Naive thymus-derived CD4-positive, alpha-beta T cell (primary cell): ENCODE measurements around the gene SUGP2. TPM values are rescaled to one million over a fixed set of nuclear protein-coding genes. Genes with fewer than 3 reads are reported as not detected.
"Not testable (repeated sequence)": the region's sequence is repeated elsewhere in the genome, so short reads cannot be mapped to it uniquely, and the experiment has no call there.

Experiments
- ATAC-seq: fragments of 150-1000 bp; cut with Tn5 transposase; 2 replicates; pipeline ENCODE4 v1.10.0; 2021; ENCODE audit warnings: mild to moderate bottlenecking, moderate library complexity
- CTCF ChIA-PET: fragments of 350-600 bp; sonication (Branson Sonifier 250); formaldehyde crosslinking; loops from one replicate; lab custom pipeline; 2021; ENCODE audit warnings: antibody characterized with exemption; lab: Charles Lee
- POLR2A ChIA-PET: fragments of 350-600 bp; sonication (Branson Sonifier 250); formaldehyde crosslinking; loops from one replicate; lab custom pipeline; 2021; ENCODE audit warnings: antibody characterized with exemption, inconsistent platforms; lab: Charles Lee
- DNase-seq, 9 donors: peaks; one replicate each; pipeline versions ENCODE4 v3.0.0 to v3.0.0-alpha.2; 2020 to 2022; ENCODE audit warnings: mixed read lengths in 1 of 9
- H3K27ac ChIP-seq: one replicate; pipeline ENCODE4 v1.7.0; 2013; ENCODE audit warnings: mild to moderate bottlenecking, low read depth, low read length, moderate library complexity
- H3K27me3 ChIP-seq, 2 donors: one replicate each; pipeline ENCODE4 v1.7.0; 2013; ENCODE audit warnings: low read length in 2 of 2, mild to moderate bottlenecking in 2 of 2, moderate library complexity in 2 of 2; ENCODE audit not compliant: control insufficient read depth in 2 of 2, insufficient read depth in 2 of 2
- H3K36me3 ChIP-seq, 3 experiments: 1 replicate in 2 of 3; 2 replicates in 1 of 3; pipeline ENCODE4 v1.7.0; 2013; ENCODE audit warnings: low read length in 3 of 3, mild to moderate bottlenecking in 3 of 3, moderate library complexity in 1 of 3; ENCODE audit not compliant: insufficient read depth in 3 of 3, control insufficient read depth in 2 of 3
- H3K4me1 ChIP-seq, 2 donors: one replicate each; pipeline ENCODE4 v1.7.0; 2013; ENCODE audit warnings: low read length in 2 of 2, mild to moderate bottlenecking in 2 of 2, moderate library complexity in 1 of 2; ENCODE audit not compliant: control insufficient read depth in 2 of 2, insufficient read depth in 2 of 2
- H3K4me3 ChIP-seq: 2 replicates; pipeline ENCODE4 v1.7.0; 2013; ENCODE audit warnings: mild to moderate bottlenecking, low read length
- H3K9me3 ChIP-seq, 3 experiments: 1 replicate in 2 of 3; 2 replicates in 1 of 3; pipeline ENCODE4 v1.7.0; 2013; ENCODE audit warnings: low read length in 3 of 3; ENCODE audit not compliant: control insufficient read depth in 2 of 3
- H3K27ac Mint-ChIP-seq, 9 donors: one replicate each; pipeline ENCODE4 v1.8.0; 2020 to 2022; ENCODE audit warnings: mixed read lengths in 9 of 9, mild to moderate bottlenecking in 8 of 9, moderate library complexity in 5 of 9, inconsistent platforms in 2 of 9
- H3K27me3 Mint-ChIP-seq, 5 donors: one replicate each; pipeline ENCODE4 v1.8.0; 2021 to 2022; ENCODE audit warnings: mixed read lengths in 5 of 5, mild to moderate bottlenecking in 1 of 5
- H3K36me3 Mint-ChIP-seq, 5 donors: one replicate each; pipeline ENCODE4 v1.8.0; 2020 to 2022; ENCODE audit warnings: mixed read lengths in 5 of 5, mild to moderate bottlenecking in 3 of 5, inconsistent platforms in 1 of 5
- H3K4me1 Mint-ChIP-seq, 7 donors: one replicate each; pipeline ENCODE4 v1.8.0; 2020 to 2022; ENCODE audit warnings: mixed read lengths in 7 of 7, mild to moderate bottlenecking in 3 of 7, inconsistent platforms in 1 of 7
- H3K4me3 Mint-ChIP-seq, 10 donors: one replicate each; pipeline ENCODE4 v1.8.0; 2020 to 2022; ENCODE audit warnings: mild to moderate bottlenecking in 10 of 10, mixed read lengths in 10 of 10, moderate library complexity in 6 of 10, inconsistent platforms in 2 of 10
- H3K9me3 Mint-ChIP-seq, 11 donors: one replicate each; pipeline ENCODE4 v1.8.0; 2020 to 2022; ENCODE audit warnings: mixed read lengths in 11 of 11, mild to moderate bottlenecking in 4 of 11, inconsistent platforms in 1 of 11, moderate library complexity in 1 of 11
- intact Hi-C, 2 donors: fragments of 100-400 bp; cut with micrococcal nuclease; formaldehyde crosslinking; loops; one replicate each; pipeline ENCODE4 v1.15.1; 2023
- polyA plus RNA-seq, 2 donors: library from polyadenylated mRNA; unstranded; fragments of 300-500 nt; fragmentation: Illumina TruSeq; gene quantifications; one replicate each; pipeline ENCODE4 v1.2.3, GENCODE V29; 2021
- total RNA-seq, 6 experiments: library from RNA in 5 of 6; stranded (reverse) in 5 of 6; gene quantifications; 1 replicate in 5 of 6; 2 replicates in 1 of 6; pipeline ENCODE4 v1.2.3 and lab custom pipeline; 2021 to 2026

Gene SUGP2
- total and polyA plus RNA-seq, 7 experiments from 2014 or later = 9.3 to 145 (median 125) TPM

DNA sequence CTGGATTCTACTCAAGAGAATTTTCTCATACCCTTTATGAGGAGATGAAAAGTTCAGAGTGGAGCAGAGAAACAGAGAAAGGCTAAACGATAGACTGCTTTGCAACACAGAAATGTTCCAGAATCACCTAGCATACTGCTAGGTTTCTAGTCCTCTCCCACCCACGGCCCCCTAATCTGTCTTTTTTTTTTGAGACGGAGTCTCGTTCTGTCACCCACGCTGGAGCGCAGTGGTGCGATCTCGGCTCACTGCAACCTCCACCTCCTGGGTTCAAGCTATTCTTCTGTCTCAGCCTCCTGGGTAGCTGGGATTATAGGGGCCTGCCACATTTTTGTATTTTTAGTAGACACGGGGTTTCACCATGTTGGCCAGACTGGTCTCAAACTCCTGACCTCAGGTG is 4.8 kb downstream of the SUGP2 start:
- Mint-ChIP-seq H3K36me3 (peaks cover 8 to 46% (median 30%) of the 10 kb centered on the region in 5 donors), H3K27ac (no peak overlapping the region), H3K4me3 (no peak overlapping the region), H3K4me1 (peaks cover 22 to 61% (median 52%) of the 10 kb centered on the region in 7 donors), H3K27me3 (no peaks in the 10 kb centered on the region), H3K9me3 (no peaks in the 10 kb centered on the region)
- POLR2A ChIA-PET = interaction anchor here (0.7 kb wide), 2 partner anchors 43 to 47 kb away, joined by 5 read pairs; no protein-coding TSS in a partner anchor
- intact Hi-C loops = no loop called here
- Histone ChIP-seq H3K27ac (no peak overlapping the region), H3K4me1 (peaks cover 6 to 14% of the 10 kb centered on the region in 2 donors), H3K36me3 (peaks cover 11 to 65% (median 16%) of the 10 kb centered on the region in 3 experiments), H3K4me3 (no peak overlapping the region), H3K9me3 (no peaks in the 10 kb centered on the region), H3K27me3 (no peaks in the 10 kb centered on the region)
- DNase-seq = no peak
- CTCF ChIA-PET = interaction anchor here (0.6 kb wide), 1 partner anchor 14 kb away, joined by 3 read pairs; no protein-coding TSS in a partner anchor
- ATAC-seq = no peak

DNA sequence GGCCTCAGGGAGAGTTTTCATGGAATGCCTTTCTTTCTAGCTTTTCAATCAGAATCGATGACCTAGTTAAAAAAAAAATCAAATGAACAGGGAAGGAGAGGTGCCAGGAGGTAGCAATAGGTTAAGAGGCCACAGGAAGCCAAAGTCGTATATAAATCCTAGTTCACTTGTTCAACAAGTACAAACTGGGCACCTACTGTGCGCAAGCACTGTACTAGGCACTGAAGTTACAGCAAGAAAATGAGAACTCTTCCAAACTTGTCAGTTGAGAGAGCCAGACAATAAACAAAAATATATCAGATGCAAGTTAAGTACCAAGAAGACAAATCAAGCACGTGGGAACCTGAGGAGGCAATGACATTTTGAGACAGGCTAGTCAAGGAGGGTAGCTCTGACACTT is 6.1 kb downstream of the SUGP2 start:
- H3K4me1 ChIP-seq = peaks cover 6 to 9% of the 10 kb centered on the region in 2 donors
- peaks cover 28 to 70% (median 59%) of the 10 kb centered on the region in 7 donors for H3K4me1 Mint-ChIP-seq
- no peak overlapping the region for H3K4me3 ChIP-seq
- H3K27me3 Mint-ChIP-seq = no peaks in the 10 kb centered on the region
- no peaks in the 10 kb centered on the region for H3K9me3 ChIP-seq
- intact Hi-C loops = no loop called here
- peaks cover 8 to 52% (median 35%) of the 10 kb centered on the region in 5 donors for H3K36me3 Mint-ChIP-seq
- CTCF ChIA-PET = no interaction called here
- POLR2A ChIA-PET = no interaction called here
- H3K27ac ChIP-seq = no peak overlapping the region
- H3K9me3 Mint-ChIP-seq = no peaks in the 10 kb centered on the region
- no peaks in the 10 kb centered on the region for H3K27me3 ChIP-seq
- ATAC-seq (no peak), DNase-seq (no peak)
- H3K4me3 Mint-ChIP-seq = peak overlapping the region in 1 of 10 donors; percentile 38
- H3K36me3 ChIP-seq = peaks cover 11 to 75% (median 20%) of the 10 kb centered on the region in 3 experiments
- no peak overlapping the region for H3K27ac Mint-ChIP-seq

- Histone ChIP-seq H3K27me3 (no peaks in the 10 kb centered on the region), H3K27ac (no peak overlapping the region), H3K4me3 (no peak overlapping the region), H3K9me3 (no peaks in the 10 kb centered on the region), H3K4me1 (peaks cover 0 to 5% of the 10 kb centered on the region in 2 donors), H3K36me3 (peaks cover 11 to 76% (median 21%) of the 10 kb centered on the region in 3 experiments)
- Mint-ChIP-seq H3K27me3 (no peaks in the 10 kb centered on the region), H3K4me1 (peaks cover 30 to 65% (median 55%) of the 10 kb centered on the region in 7 donors), H3K9me3 (no peaks in the 10 kb centered on the region), H3K27ac (peak overlapping the region in 1 of 9 donors; percentile 68), H3K36me3 (peaks cover 8 to 55% (median 35%) of the 10 kb centered on the region in 5 donors), H3K4me3 (peak overlapping the region in 1 of 10 donors; percentile 38)
- intact Hi-C loops = no loop called here
- DNase-seq = no peak
- peak; percentile 29 for ATAC-seq
- ChIA-PET POLR2A (no interaction called here), CTCF (no interaction called here)
These were observed 6.9 kb downstream of the SUGP2 start for GRCh38 chr19:19026299-19026971.

GRCh38 chr19:19025861-19026260 is 7.5 kb downstream of the SUGP2 start:
- Histone ChIP-seq H3K27me3 (no peaks in the 10 kb centered on the region), H3K4me3 (no peak overlapping the region), H3K4me1 (peaks cover 0 to 5% of the 10 kb centered on the region in 2 donors), H3K9me3 (no peaks in the 10 kb centered on the region), H3K36me3 (peaks cover 11 to 76% (median 21%) of the 10 kb centered on the region in 3 experiments), H3K27ac (no peak overlapping the region)
- no peak for DNase-seq
- POLR2A ChIA-PET = no interaction called here
- intact Hi-C loops = no loop called here
- Mint-ChIP-seq H3K9me3 (no peaks in the 10 kb centered on the region), H3K4me1 (peaks cover 30 to 62% (median 58%) of the 10 kb centered on the region in 7 donors), H3K27ac (peak overlapping the region in 1 of 9 donors; percentile 21), H3K36me3 (peaks cover 8 to 53% (median 36%) of the 10 kb centered on the region in 5 donors), H3K27me3 (no peaks in the 10 kb centered on the region), H3K4me3 (no peak overlapping the region)
- CTCF ChIA-PET = interaction anchor here (0.5 kb wide), 1 partner anchor 133 kb away, joined by 4 read pairs; no protein-coding TSS in a partner anchor
- no peak for ATAC-seq

GRCh38 chr19:19023376-19023775 is 9.9 kb downstream of the SUGP2 start:
- peaks cover 7 to 49% (median 36%) of the 10 kb centered on the region in 5 donors for H3K36me3 Mint-ChIP-seq
- H3K9me3 ChIP-seq, ATAC-seq, H3K4me1 ChIP-seq, H3K4me3 ChIP-seq, POLR2A ChIA-PET, intact Hi-C loops, H3K27me3 ChIP-seq, H3K9me3 Mint-ChIP-seq, H3K27me3 Mint-ChIP-seq, DNase-seq, H3K27ac ChIP-seq, CTCF ChIA-PET: not testable (repeated sequence)
- peak overlapping the region in 1 of 10 donors; percentile 20 for H3K4me3 Mint-ChIP-seq
- H3K27ac Mint-ChIP-seq = peak overlapping the region in 2 of 9 donors; percentile 24 to 60
- H3K36me3 ChIP-seq = peaks cover 16 to 66% (median 19%) of the 10 kb centered on the region in 3 experiments
- peaks cover 27 to 54% (median 47%) of the 10 kb centered on the region in 7 donors for H3K4me1 Mint-ChIP-seq

- Mint-ChIP-seq H3K4me3 (peak overlapping the region in 3 of 10 donors; percentile 19 to 67 (median 20)), H3K27me3 (no peaks in the 10 kb centered on the region), H3K36me3 (peaks cover 3 to 42% (median 31%) of the 10 kb centered on the region in 5 donors), H3K27ac (peak overlapping the region in 6 of 9 donors; percentile 33 to 71 (median 48)), H3K9me3 (no peaks in the 10 kb centered on the region), H3K4me1 (peaks cover 24 to 47% (median 41%) of the 10 kb centered on the region in 7 donors)
- no peaks in the 10 kb centered on the region for H3K27me3 ChIP-seq
- H3K27ac ChIP-seq = no peak overlapping the region
- no peaks in the 10 kb centered on the region for H3K9me3 ChIP-seq
- intact Hi-C loops = no loop called here
- no peak overlapping the region for H3K4me3 ChIP-seq
- DNase-seq (no peak), ATAC-seq (no peak)
- ChIA-PET POLR2A (no interaction called here), CTCF (no interaction called here)
- no peaks in the 10 kb centered on the region for H3K4me1 ChIP-seq
- peaks cover 16 to 65% (median 16%) of the 10 kb centered on the region in 3 experiments for H3K36me3 ChIP-seq
These were observed 10.8 kb downstream of the SUGP2 start for GRCh38 chr19:19022380-19022961.
